GM10266 (cell line): Measurements from ENCODE around the gene TRAFD1.
A peak's percentile ranks its signal among the peaks of the same experiment; 100 is the strongest.

ENCODE experiments used
- DNase-seq: peaks from one replicate; pipeline ENCODE4 v3.0.0; 2012; ENCODE audit errors: extremely low spot score
- CTCF ChIP-seq: IDR thresholded peaks from 2 replicates; pipeline ENCODE4 v1.5.1; 2012; ENCODE audit warnings: mild to moderate bottlenecking, low read depth; ENCODE audit not compliant: control insufficient read depth, insufficient read depth; ENCODE audit errors: missing control alignments

The TRAFD1 gene

GRCh38 chr12:112176321-112177010, 51.1 kb downstream of the TRAFD1 start:
- TF ChIP-seq CTCF, result no peak
- no peak for DNase-seq

- no peak for TF ChIP-seq CTCF
- DNase-seq, result no peak
These were observed 53.4 kb downstream of the TRAFD1 start for GRCh38 chr12:112178796-112179195.

- no peak for DNase-seq
- TF ChIP-seq CTCF, result no peak
These were observed 54.0 kb downstream of the TRAFD1 start for GRCh38 chr12:112179341-112179740.

GRCh38 chr12:112179916-112180315, 54.6 kb downstream of the TRAFD1 start:
- TF ChIP-seq CTCF, result no peak
- no peak for DNase-seq

- DNase-seq, result no peak
- TF ChIP-seq CTCF, result no peak
These were observed 55.1 kb downstream of the TRAFD1 start for GRCh38 chr12:112180422-112180821.

- TF ChIP-seq CTCF, result no peak
- DNase-seq, result no peak
These were observed 57.1 kb downstream of the TRAFD1 start for GRCh38 chr12:112182499-112182898.

- TF ChIP-seq CTCF, result no peak
- DNase-seq, result peak; percentile 83
These were observed 58.0 kb downstream of the TRAFD1 start for GRCh38 chr12:112183141-112184021.
